Fibroblast of the aortic adventitia (primary cell): ENCODE data around the gene ABL1. TPM values are rescaled to one million over a fixed set of nuclear protein-coding genes. Genes with fewer than 3 reads are reported as not detected.

ENCODE experiments used
- DNase-seq: peaks from one replicate; pipeline ENCODE4 v3.0.0-alpha.2; 2010; ENCODE audit warnings: low read depth
- H3K4me3 ChIP-seq: 2 replicates; pipeline ENCODE4 v1.5.1; 2011; ENCODE audit warnings: low read depth, mild to moderate bottlenecking, control low read depth, low read length, moderate library complexity
- CTCF ChIP-seq: IDR thresholded peaks from 2 replicates; pipeline ENCODE4 v1.5.1; 2011; ENCODE audit warnings: mild to moderate bottlenecking, low read length, control low read depth, inconsistent platforms; ENCODE audit not compliant: insufficient read depth
- total RNA-seq: library from RNA; depleted of rRNA; stranded (reverse); fragments of >200 nt; gene quantifications from 2 replicates; pipeline ENCODE4 v1.2.3, GENCODE V29; 2012; ENCODE audit warnings: low replicate concordance

ABL1 gene
- total RNA-seq, 1 donor: 73.3 TPM

GRCh38 chr9:130897105-130897751 lies 62.2 kb downstream of the ABL1 start:
- H3K4me3 ChIP-seq: no peak overlapping the region
- no peak for TF ChIP-seq CTCF
- no peak for DNase-seq

DNA sequence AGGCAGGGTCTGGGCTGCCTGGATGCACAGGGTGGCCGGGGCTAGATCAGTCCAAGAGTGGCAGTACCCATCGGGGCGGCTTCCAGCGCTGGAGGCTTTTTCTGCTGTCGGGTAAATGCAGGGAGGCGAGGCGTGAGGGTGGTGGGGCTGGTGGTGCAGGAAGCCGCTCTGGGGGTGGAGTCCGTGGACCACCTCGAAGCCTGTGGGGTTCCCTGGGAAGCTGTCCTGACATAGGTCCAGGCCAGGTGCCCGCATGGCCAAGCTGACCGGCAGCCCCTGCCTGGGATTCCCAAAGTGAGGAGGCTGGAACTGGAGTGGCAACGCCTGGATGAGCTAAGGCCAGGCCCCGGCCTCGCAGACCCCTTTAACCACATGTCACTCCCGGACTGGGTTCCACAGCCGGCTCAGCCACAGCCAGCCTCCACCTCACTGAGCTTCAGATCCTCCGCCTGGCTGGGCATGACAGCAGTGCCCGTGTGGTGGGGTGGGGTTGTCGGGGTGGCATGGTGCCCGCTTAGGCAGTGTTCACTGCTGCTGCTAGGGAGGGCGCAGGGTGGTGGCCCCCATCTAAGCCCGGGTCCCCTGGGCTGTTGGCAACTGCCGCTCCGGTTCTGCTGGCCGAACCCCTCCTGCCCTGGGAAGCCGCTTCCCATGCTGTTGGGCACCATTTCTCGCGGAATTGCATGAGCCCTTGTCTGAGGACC lies 62.9 kb downstream of the ABL1 start:
- DNase-seq: no peak
- H3K4me3 ChIP-seq: no peak overlapping the region
- no peak for TF ChIP-seq CTCF

GRCh38 chr9:130898552-130898852 lies 63.4 kb downstream of the ABL1 start:
- H3K4me3 ChIP-seq: no peak overlapping the region
- no peak for TF ChIP-seq CTCF
- DNase-seq: no peak

- no peak overlapping the region for H3K4me3 ChIP-seq
- no peak for TF ChIP-seq CTCF
- no peak for DNase-seq
These were observed 64.1 kb downstream of the ABL1 start for GRCh38 chr9:130899051-130899748.

- H3K4me3 ChIP-seq: no peak overlapping the region
- no peak for DNase-seq
- TF ChIP-seq CTCF: no peak
These were observed 65.8 kb downstream of the ABL1 start for GRCh38 chr9:130900701-130901497.

DNA sequence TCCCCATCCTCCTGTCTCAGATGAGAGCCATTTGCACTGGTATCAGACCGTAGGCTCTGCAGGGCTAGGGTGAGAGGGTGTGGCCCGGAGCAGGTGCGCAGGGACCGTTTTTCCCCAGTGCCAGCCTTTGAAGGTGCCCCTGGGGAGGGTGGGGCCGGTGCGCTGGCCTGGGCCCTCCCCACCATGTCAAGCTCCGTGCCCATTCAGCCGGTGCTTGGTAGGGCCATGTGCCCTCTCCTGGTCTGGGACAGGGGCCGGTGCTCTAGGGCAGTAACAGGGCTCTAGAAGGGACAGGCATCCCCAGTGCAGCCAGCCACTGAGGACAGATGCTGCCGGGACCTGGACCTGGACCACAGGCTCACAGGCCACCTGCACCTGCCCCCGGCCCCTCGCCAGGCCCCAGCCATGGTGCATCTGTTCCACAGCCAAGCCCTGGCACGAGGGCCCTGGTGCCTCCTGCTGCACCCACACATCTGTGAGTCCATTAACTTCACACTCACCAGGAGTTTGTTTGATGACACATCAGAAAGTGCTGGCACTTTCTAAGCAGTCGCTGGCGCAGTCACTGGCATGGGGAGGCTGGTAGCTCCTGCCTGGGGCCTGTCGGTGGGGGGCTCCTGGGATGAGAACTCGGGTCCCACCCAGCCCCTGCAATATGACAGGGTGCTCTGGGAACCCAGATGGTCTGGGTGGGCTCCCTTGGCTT lies 66.6 kb downstream of the ABL1 start:
- no peak for DNase-seq
- H3K4me3 ChIP-seq: no peak overlapping the region
- no peak for TF ChIP-seq CTCF
